ENCODE results near the gene KAZALD1.

Gene KAZALD1

GRCh38 chr10:101019440-101019703 is 42.4 kb upstream of the KAZALD1 start:
- TF ChIP-seq EGR1 (IDR thresholded peaks at IDR 0.05) = no peak
- TF ChIP-seq ZBTB7A (IDR thresholded peaks at IDR 0.05; ENCODE audit: low read depth) = no peak
- TF ChIP-seq TAF1 (IDR thresholded peaks at IDR 0.05; ENCODE audit: low read depth) = no peak
- TF ChIP-seq FOXM1 (IDR thresholded peaks at IDR 0.05; ENCODE audit: borderline replicate concordance, low read depth) = no peak
- TF ChIP-seq MAX (IDR thresholded peaks at IDR 0.05) = no peak
- TF ChIP-seq EP300 (IDR thresholded peaks at IDR 0.05; ENCODE audit: borderline replicate concordance) = no peak
- TF ChIP-seq CEBPB (IDR thresholded peaks at IDR 0.05) = no peak
- TF ChIP-seq TEAD4 (IDR thresholded peaks at IDR 0.05) = no peak
- no peak for TF ChIP-seq TCF12 (IDR thresholded peaks at IDR 0.05; ENCODE audit: low read depth)
- TF ChIP-seq, protein P1, sequence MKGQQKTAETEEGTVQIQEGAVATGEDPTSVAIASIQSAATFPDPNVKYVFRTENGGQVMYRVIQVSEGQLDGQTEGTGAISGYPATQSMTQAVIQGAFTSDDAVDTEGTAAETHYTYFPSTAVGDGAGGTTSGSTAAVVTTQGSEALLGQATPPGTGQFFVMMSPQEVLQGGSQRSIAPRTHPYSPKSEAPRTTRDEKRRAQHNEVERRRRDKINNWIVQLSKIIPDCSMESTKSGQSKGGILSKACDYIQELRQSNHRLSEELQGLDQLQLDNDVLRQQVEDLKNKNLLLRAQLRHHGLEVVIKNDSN (IDR thresholded peaks at IDR 0.05) = no peak
- no peak for TF ChIP-seq RAD21 (IDR thresholded peaks at IDR 0.05; ENCODE audit: low read depth)
- TF ChIP-seq YY1 (IDR thresholded peaks at IDR 0.05; ENCODE audit: low read depth) = no peak
- TF ChIP-seq NFIC (IDR thresholded peaks at IDR 0.05) = no peak
- no peak for TF ChIP-seq REST (IDR thresholded peaks at IDR 0.05; ENCODE audit: low read depth)
- no peak for TF ChIP-seq CREB1 (IDR thresholded peaks at IDR 0.05; ENCODE audit: low read depth)

DNA sequence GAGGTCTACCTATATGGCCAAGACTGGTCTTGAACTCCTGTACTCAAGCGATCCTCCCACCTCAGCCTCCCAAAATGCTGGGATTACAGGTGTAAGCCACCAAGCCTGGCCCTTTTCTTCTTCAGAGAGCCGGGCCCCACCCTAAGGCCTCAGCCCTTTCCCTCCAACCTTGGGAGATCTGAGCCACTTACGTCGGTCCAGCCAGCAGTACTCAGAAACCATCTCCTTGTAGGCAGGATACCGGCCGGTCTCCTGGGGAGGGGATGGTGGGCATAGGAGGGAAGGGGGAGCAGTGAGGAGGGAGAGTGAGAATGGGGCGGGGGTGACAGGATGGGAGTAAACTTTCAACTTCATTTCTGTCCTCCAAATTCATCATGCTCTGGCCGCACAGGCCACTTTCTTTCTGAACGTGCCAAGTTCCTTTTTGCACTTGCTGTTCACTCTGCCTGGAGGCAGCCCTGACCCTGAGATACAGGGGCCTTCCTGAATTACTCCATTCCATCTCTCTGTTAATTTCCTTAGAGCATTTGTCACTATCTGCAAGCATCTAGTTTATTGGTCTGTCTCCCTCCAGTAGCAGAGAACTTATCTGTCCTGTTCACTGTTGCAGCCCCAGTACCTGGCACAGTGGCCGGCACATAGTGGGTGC is 41.2 kb upstream of the KAZALD1 start:
- TF ChIP-seq MAX (IDR thresholded peaks at IDR 0.05) (no peak), EGR1 (IDR thresholded peaks at IDR 0.05) (no peak), ZBTB7A (IDR thresholded peaks at IDR 0.05; ENCODE audit: low read depth) (no peak), EP300 (IDR thresholded peaks at IDR 0.05; ENCODE audit: borderline replicate concordance) (no peak)

GRCh38 chr10:101021239-101021638 is 40.5 kb upstream of the KAZALD1 start:
- TF ChIP-seq TCF12 (IDR thresholded peaks at IDR 0.05; ENCODE audit: low read depth) (no peak), NFIC (IDR thresholded peaks at IDR 0.05) (no peak), MAX (IDR thresholded peaks at IDR 0.05) (no peak), CREB1 (IDR thresholded peaks at IDR 0.05; ENCODE audit: low read depth) (no peak), TAF1 (IDR thresholded peaks at IDR 0.05; ENCODE audit: low read depth) (no peak)

- TF ChIP-seq TCF12 (IDR thresholded peaks at IDR 0.05; ENCODE audit: low read depth) (no peak), RAD21 (IDR thresholded peaks at IDR 0.05; ENCODE audit: low read depth) (no peak), YY1 (IDR thresholded peaks at IDR 0.05; ENCODE audit: low read depth) (no peak), REST (IDR thresholded peaks at IDR 0.05; ENCODE audit: low read depth) (no peak), FOXM1 (IDR thresholded peaks at IDR 0.05; ENCODE audit: borderline replicate concordance, low read depth) (no peak), MAX (IDR thresholded peaks at IDR 0.05) (no peak), EGR1 (IDR thresholded peaks at IDR 0.05) (no peak), TEAD4 (IDR thresholded peaks at IDR 0.05) (no peak), TAF1 (IDR thresholded peaks at IDR 0.05; ENCODE audit: low read depth) (no peak), ZBTB7A (IDR thresholded peaks at IDR 0.05; ENCODE audit: low read depth) (no peak), EP300 (IDR thresholded peaks at IDR 0.05; ENCODE audit: borderline replicate concordance) (no peak), CREB1 (IDR thresholded peaks at IDR 0.05; ENCODE audit: low read depth) (no peak), NFIC (IDR thresholded peaks at IDR 0.05) (no peak), CEBPB (IDR thresholded peaks at IDR 0.05) (no peak)
- TF ChIP-seq, protein P1 (IDR thresholded peaks at IDR 0.05) = no peak
Observed at GRCh38 chr10:101021692-101022251, 40.0 kb upstream of the KAZALD1 start.

GRCh38 chr10:101022967-101023705 is 38.7 kb upstream of the KAZALD1 start:
- TF ChIP-seq, protein P1 (IDR thresholded peaks at IDR 0.05) = no peak
- no peak for TF ChIP-seq TAF1 (IDR thresholded peaks at IDR 0.05; ENCODE audit: low read depth)
- TF ChIP-seq EGR1 (IDR thresholded peaks at IDR 0.05) = no peak
- TF ChIP-seq EP300 (IDR thresholded peaks at IDR 0.05; ENCODE audit: borderline replicate concordance) = no peak
- no peak for TF ChIP-seq CEBPB (IDR thresholded peaks at IDR 0.05)
- no peak for TF ChIP-seq REST (IDR thresholded peaks at IDR 0.05; ENCODE audit: low read depth)
- no peak for TF ChIP-seq CREB1 (IDR thresholded peaks at IDR 0.05; ENCODE audit: low read depth)
- no peak for TF ChIP-seq TEAD4 (IDR thresholded peaks at IDR 0.05)
- TF ChIP-seq ZBTB7A (IDR thresholded peaks at IDR 0.05; ENCODE audit: low read depth) = no peak
- TF ChIP-seq TCF12 (IDR thresholded peaks at IDR 0.05; ENCODE audit: low read depth) = no peak
- no peak for TF ChIP-seq NFIC (IDR thresholded peaks at IDR 0.05)
- TF ChIP-seq YY1 (IDR thresholded peaks at IDR 0.05; ENCODE audit: low read depth) = no peak
- no peak for TF ChIP-seq RAD21 (IDR thresholded peaks at IDR 0.05; ENCODE audit: low read depth)
- TF ChIP-seq FOXM1 (IDR thresholded peaks at IDR 0.05; ENCODE audit: borderline replicate concordance, low read depth) = no peak
- no peak for TF ChIP-seq MAX (IDR thresholded peaks at IDR 0.05)

Measured in Ishikawa (cell line).